GM12801 (cell line): ENCODE results near the gene AGBL3.

Experiments
- TF ChIP-seq, protein P1 (sequence below): IDR thresholded peaks from one replicate; pipeline ENCODE4 v1.5.1; 2011; ENCODE audit warnings: control low read depth; ENCODE audit not compliant: insufficient read length; ENCODE audit errors: extremely low read depth

AGBL3 gene

DNA sequence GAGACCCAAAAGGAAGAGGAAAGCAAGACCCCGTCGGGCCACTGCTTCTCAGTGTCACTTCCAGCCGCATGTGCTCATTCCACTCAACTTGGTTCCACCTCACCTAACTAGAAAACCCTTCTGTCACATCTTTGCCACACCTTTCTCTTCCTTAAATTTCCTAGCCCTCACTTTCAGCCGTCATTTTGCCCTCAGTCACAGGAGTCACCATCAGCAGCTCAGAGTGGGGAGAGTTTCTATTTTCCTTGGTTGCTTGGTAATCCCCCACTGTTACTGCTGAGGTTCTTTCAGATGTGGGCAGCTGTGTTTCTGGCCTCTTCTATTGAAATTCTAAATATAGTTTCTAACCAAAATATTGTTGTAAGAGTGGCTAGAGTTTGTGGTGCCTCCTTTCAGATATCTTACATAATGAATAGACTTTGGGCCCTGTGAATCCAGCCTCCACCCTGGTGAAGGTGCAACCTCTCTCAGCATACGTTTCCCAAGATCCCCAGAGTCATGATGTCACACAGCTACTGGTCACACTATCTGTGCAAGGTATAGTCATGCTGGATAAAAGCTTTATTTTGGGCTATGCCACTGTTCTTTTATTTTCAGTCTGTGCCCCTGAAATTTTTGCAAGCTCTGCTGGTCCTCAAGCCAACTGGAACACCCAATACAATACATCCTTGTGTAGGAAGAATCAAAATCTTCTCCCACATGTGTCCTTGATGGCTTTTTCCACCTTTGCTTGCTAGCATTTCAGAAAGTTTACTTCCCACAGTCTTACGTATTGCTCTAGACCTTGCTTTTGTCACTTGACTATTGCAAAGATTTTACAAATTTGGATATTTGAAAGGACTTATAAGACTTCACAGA is 9.2 kb downstream of the AGBL3 start:
- TF ChIP-seq, protein P1, sequence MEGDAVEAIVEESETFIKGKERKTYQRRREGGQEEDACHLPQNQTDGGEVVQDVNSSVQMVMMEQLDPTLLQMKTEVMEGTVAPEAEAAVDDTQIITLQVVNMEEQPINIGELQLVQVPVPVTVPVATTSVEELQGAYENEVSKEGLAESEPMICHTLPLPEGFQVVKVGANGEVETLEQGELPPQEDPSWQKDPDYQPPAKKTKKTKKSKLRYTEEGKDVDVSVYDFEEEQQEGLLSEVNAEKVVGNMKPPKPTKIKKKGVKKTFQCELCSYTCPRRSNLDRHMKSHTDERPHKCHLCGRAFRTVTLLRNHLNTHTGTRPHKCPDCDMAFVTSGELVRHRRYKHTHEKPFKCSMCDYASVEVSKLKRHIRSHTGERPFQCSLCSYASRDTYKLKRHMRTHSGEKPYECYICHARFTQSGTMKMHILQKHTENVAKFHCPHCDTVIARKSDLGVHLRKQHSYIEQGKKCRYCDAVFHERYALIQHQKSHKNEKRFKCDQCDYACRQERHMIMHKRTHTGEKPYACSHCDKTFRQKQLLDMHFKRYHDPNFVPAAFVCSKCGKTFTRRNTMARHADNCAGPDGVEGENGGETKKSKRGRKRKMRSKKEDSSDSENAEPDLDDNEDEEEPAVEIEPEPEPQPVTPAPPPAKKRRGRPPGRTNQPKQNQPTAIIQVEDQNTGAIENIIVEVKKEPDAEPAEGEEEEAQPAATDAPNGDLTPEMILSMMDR, result no peak

GRCh38 chr7:134996097-134996550 is 9.8 kb downstream of the AGBL3 start:
- TF ChIP-seq, protein P1, result no peak

GRCh38 chr7:134997214-134997885 is 11.0 kb downstream of the AGBL3 start:
- TF ChIP-seq, protein P1, result no peak

- TF ChIP-seq, protein P1, result no peak
Measured at GRCh38 chr7:134999136-134999535, 12.8 kb downstream of the AGBL3 start.

DNA sequence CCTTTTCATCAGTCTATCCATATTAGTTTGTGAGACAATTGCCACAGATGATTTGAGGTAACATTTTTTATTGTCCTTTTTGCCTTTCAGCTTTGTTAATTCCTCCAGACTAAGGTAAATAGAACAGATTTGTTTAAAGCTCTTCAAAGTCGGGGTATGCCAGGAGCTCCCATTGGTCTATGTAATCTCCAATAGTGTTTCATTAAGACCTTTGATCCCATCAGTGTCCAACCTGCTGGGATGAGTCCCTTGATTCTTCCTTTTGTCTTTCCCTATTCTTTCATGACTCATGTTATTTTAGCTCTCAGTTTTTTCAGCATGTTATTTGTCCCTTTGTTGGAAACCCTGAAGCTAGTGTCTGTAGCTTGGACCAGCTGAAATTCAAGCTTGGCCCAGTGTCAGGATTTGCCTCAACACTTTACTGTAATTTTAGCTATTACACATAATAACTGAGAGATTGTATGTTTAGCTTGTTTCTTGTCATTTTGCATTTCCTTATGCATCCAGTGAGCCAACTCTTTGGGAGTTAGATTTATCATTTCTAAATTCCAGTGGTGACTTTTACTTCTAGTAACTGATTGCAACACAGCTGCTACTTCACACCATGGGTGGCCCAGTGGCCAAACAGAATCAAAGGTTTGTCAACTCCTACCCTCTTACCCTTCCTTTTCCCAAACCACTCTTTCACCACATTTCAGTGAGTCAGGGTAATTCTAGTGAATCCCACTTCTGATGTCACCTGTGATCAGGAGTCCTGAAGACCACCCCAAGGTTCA is 15.3 kb downstream of the AGBL3 start:
- TF ChIP-seq, protein P1, result no peak

- TF ChIP-seq, protein P1, result no peak
Measured at GRCh38 chr7:135012229-135012628, 25.9 kb downstream of the AGBL3 start.

DNA sequence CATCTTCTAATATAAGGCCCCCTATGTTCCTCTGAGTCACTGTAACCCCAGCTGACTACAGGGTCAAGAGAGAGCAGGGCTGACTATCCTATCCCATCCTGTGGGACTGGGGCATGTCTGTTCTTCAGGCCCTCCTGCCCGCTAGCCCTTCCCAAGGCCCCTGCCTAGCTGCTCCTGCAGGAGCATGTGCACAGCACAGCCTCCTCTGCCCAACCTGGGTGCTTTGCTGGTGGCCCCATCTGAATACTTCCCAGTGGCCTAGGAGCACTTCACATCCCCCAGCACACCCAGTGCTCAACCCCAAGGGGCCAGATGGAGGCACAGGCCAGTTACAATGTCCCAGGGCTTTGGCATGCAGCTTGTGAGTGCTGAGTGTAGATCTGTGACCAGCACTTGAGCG is 37.3 kb downstream of the AGBL3 start:
- TF ChIP-seq, protein P1, result no peak
